ENCODE measurements around the gene AGAP3. TPM values are rescaled to one million over a fixed set of nuclear protein-coding genes. Genes with fewer than 3 reads are reported as not detected.

AGAP3 gene
- total RNA-seq, 1 donor from 2014 or later, result 7.4 TPM

DNA sequence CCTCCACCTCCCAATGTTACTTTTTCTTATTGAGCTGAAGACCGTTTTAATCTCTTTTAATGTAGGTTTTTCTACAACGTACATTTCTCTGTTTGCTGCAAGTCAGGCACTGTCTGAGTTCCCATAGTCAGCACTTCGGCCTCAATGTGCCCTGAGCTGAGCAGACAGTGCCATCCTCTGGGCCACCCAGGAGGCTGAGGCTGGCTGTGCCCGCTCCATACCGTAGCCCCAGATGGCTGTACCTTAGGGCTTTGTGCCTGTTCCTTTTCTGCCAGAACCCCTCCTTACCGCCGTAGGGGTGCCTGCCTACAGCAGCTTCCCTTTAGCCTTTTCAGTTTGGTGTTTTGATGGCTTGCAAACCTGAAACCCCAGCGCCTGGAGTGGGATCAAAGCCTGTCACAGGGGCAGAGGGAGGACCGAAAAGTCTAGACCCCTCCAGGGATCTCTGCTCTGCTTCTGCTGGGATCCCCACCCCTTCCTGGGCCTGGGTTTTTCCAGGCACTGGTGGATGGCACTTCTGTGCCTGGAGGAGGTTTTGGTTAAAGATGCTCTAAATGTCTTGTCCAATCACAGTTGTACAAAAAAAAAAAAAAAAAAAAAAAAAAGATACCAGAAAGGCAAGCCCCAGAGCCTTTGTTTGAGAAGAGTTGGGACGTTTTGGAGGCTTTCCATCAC is 9.0 kb downstream of the AGAP3 start:
- Mint-ChIP-seq H3K4me1 (no peaks in the 10 kb centered on the region), H3K4me3 (no peak overlapping the region), H3K36me3 (ENCODE audit: low read depth) (no peaks in the 10 kb centered on the region), H3K9me3 (no peaks in the 10 kb centered on the region), H3K27ac (no peak overlapping the region), H3K27me3 (peaks cover 5% of the 10 kb centered on the region)
- intact Hi-C loops (cut with micrococcal nuclease), result no loop called here
- TF ChIP-seq, protein P1, sequence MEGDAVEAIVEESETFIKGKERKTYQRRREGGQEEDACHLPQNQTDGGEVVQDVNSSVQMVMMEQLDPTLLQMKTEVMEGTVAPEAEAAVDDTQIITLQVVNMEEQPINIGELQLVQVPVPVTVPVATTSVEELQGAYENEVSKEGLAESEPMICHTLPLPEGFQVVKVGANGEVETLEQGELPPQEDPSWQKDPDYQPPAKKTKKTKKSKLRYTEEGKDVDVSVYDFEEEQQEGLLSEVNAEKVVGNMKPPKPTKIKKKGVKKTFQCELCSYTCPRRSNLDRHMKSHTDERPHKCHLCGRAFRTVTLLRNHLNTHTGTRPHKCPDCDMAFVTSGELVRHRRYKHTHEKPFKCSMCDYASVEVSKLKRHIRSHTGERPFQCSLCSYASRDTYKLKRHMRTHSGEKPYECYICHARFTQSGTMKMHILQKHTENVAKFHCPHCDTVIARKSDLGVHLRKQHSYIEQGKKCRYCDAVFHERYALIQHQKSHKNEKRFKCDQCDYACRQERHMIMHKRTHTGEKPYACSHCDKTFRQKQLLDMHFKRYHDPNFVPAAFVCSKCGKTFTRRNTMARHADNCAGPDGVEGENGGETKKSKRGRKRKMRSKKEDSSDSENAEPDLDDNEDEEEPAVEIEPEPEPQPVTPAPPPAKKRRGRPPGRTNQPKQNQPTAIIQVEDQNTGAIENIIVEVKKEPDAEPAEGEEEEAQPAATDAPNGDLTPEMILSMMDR (IDR thresholded peaks at IDR 0.05), result no peak
- ATAC-seq (ENCODE audit: low read depth), result no peak
- no peak for DNase-seq
- ChIA-PET CTCF (no interaction called here), POLR2A (interaction anchor here (0.7 kb wide), 1 partner anchor 148 kb away, joined by 3 read pairs; no protein-coding TSS in a partner anchor)

- TF ChIP-seq, protein P1 (IDR thresholded peaks at IDR 0.05), result no peak
- Mint-ChIP-seq H3K36me3 (ENCODE audit: low read depth) (no peaks in the 10 kb centered on the region), H3K4me3 (no peak overlapping the region), H3K9me3 (no peaks in the 10 kb centered on the region), H3K4me1 (no peaks in the 10 kb centered on the region), H3K27me3 (peaks cover 3% of the 10 kb centered on the region), H3K27ac (no peak overlapping the region)
- DNase-seq (no peak), ATAC-seq (ENCODE audit: low read depth) (no peak)
- POLR2A ChIA-PET, result no interaction called here
- intact Hi-C loops (cut with micrococcal nuclease), result no loop called here
- CTCF ChIA-PET, result no interaction called here
Measured at GRCh38 chr7:151095828-151096475, 9.7 kb downstream of the AGAP3 start.

- ChIA-PET POLR2A (no interaction called here), CTCF (no interaction called here)
- Mint-ChIP-seq H3K4me3 (no peak overlapping the region), H3K27me3 (no peaks in the 10 kb centered on the region), H3K36me3 (ENCODE audit: low read depth) (no peaks in the 10 kb centered on the region), H3K9me3 (no peaks in the 10 kb centered on the region), H3K27ac (no peak overlapping the region), H3K4me1 (no peaks in the 10 kb centered on the region)
- intact Hi-C loops (cut with micrococcal nuclease), result no loop called here
- no peak for ATAC-seq (ENCODE audit: low read depth)
- TF ChIP-seq, protein P1 (IDR thresholded peaks at IDR 0.05), result no peak
- no peak for DNase-seq
Measured at GRCh38 chr7:151099486-151100211, 13.4 kb downstream of the AGAP3 start.

DNA sequence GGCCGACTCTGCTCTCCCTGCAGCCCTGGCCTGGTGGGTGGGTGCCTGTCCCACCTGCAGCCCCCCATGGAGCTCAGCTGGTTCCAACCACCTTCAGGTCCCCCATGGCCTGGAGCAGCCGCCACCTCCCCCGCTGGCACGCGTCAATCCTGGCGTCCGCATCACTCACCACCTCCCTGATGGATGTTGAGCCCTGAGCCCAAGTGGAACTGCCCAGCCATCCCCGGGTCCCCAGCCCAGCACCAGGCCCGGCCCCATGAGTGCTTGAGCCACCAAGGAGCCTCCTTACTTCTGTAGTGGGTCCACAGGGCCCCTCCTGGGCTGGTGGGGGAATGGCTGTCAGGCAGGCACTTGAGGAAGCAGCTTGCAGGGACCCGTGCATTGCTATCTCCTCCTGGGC is 14.6 kb downstream of the AGAP3 start:
- Mint-ChIP-seq H3K4me3 (no peak overlapping the region), H3K27me3 (no peaks in the 10 kb centered on the region), H3K9me3 (no peaks in the 10 kb centered on the region), H3K27ac (no peak overlapping the region), H3K36me3 (ENCODE audit: low read depth) (no peaks in the 10 kb centered on the region), H3K4me1 (no peaks in the 10 kb centered on the region)
- CTCF ChIA-PET, result no interaction called here
- DNase-seq (no peak), ATAC-seq (ENCODE audit: low read depth) (no peak)
- intact Hi-C loops (cut with micrococcal nuclease), result no loop called here
- TF ChIP-seq, protein P1 (IDR thresholded peaks at IDR 0.05), result no peak
- POLR2A ChIA-PET, result no interaction called here

All from activated B cell treated with CpG ODN at 0.5 μM for 24 hours (primary cell).